IMR-90 (cell line): ENCODE results near the gene TNNI3K. TPM values are rescaled to one million over a fixed set of nuclear protein-coding genes. Genes with fewer than 3 reads are reported as not detected.
A peak's percentile ranks its signal among the peaks of the same experiment; 100 is the strongest.

Experiments
- ATAC-seq: fragments of 200-7000 bp; cut with Tn5 transposase; 2 replicates; pipeline ENCODE4 v1.9.1; 2020; ENCODE audit warnings: low read depth, mild to moderate bottlenecking, moderate library complexity
- BruUV-seq: library from RNA; stranded (reverse); fragments of 400-500 nt; replicated peaks from 2 replicates; lab custom pipeline; 2021; lab: Mats Ljungman, UMichigan
- CTCF ChIA-PET: fragments of 300-600 bp; formaldehyde crosslinking; extraction: SDS; loops from one replicate; lab custom pipeline; 2021; ENCODE audit warnings: antibody characterized with exemption; lab: Yijun Ruan, JAX
- POLR2A ChIA-PET: fragments of 300-600 bp; sonication (Branson Sonifier 250); formaldehyde crosslinking; loops from one replicate; lab custom pipeline; 2022; ENCODE audit warnings: antibody characterized with exemption; ENCODE audit not compliant: unreplicated experiment; lab: Charles Lee
- DNase-seq: peaks from one replicate; pipeline ENCODE4 v3.0.0; 2013
- H2AFZ ChIP-seq: replicated peaks from 2 replicates; pipeline ENCODE3; 2013; ENCODE audit warnings: low read length, mild to moderate bottlenecking; ENCODE audit not compliant: poor library complexity
- H2AK5ac ChIP-seq: 2 replicates; pipeline ENCODE4 v1.6.1; 2013; ENCODE audit warnings: low read depth, low read length, inconsistent platforms
- H2AK9ac ChIP-seq: replicated peaks from 2 replicates; pipeline ENCODE3; 2013; ENCODE audit warnings: mild to moderate bottlenecking, low read depth, low read length, moderate library complexity; ENCODE audit not compliant: poor library complexity
- H2BK120ac ChIP-seq: 2 replicates; pipeline ENCODE4 v1.6.1; 2013; ENCODE audit warnings: low read depth, low read length, inconsistent platforms
- H2BK15ac ChIP-seq: 3 replicates; pipeline ENCODE4 v1.6.1; 2013; ENCODE audit warnings: low read depth, low read length, inconsistent platforms
- H2BK20ac ChIP-seq: 2 replicates; pipeline ENCODE4 v1.6.1; 2013; ENCODE audit warnings: low read depth, mild to moderate bottlenecking, inconsistent platforms, low read length, moderate library complexity
- H2BK5ac ChIP-seq: 2 replicates; pipeline ENCODE4 v1.6.1; 2013; ENCODE audit warnings: mild to moderate bottlenecking, low read depth, low read length, inconsistent platforms; ENCODE audit not compliant: poor library complexity, severe bottlenecking
- H3K14ac ChIP-seq: replicated peaks from 2 replicates; pipeline ENCODE4 v1.6.1; 2013; ENCODE audit warnings: low read depth, low read length, inconsistent platforms
- H3K18ac ChIP-seq: 2 replicates; pipeline ENCODE4 v1.6.1; 2013; ENCODE audit warnings: low read depth, low read length, control low read depth
- H3K23ac ChIP-seq: 2 replicates; pipeline ENCODE4 v1.6.1; 2013; ENCODE audit warnings: low read depth, low read length, inconsistent platforms
- H3K27ac ChIP-seq: 2 replicates; pipeline ENCODE4 v1.5.1; 2013; ENCODE audit warnings: mild to moderate bottlenecking, control low read depth, low read length; ENCODE audit not compliant: insufficient read depth
- H3K27me3 ChIP-seq: 2 replicates; pipeline ENCODE4 v1.6.1; 2013; ENCODE audit warnings: low read length; ENCODE audit not compliant: control insufficient read depth, insufficient read depth
- H3K36me3 ChIP-seq: 2 replicates; pipeline ENCODE4 v1.6.1; 2013; ENCODE audit warnings: low read length, mixed read lengths; ENCODE audit not compliant: control insufficient read depth, insufficient read depth
- H3K4ac ChIP-seq: 2 replicates; pipeline ENCODE4 v1.6.1; 2013; ENCODE audit warnings: low read depth, low read length, inconsistent platforms
- H3K4me1 ChIP-seq: 2 replicates; pipeline ENCODE4 v1.6.1; 2013; ENCODE audit warnings: low read length, mixed read lengths; ENCODE audit not compliant: control insufficient read depth, insufficient read depth
- H3K4me2 ChIP-seq: 2 replicates; pipeline ENCODE4 v1.6.1; 2013; ENCODE audit warnings: low read depth, mild to moderate bottlenecking, control low read depth, low read length, moderate library complexity
- H3K4me3 ChIP-seq: 2 replicates; pipeline ENCODE4 v1.5.1; 2013; ENCODE audit warnings: low read depth, mild to moderate bottlenecking, control low read depth, low read length, moderate library complexity; ENCODE audit not compliant: insufficient read depth
- H3K56ac ChIP-seq: 2 replicates; pipeline ENCODE4 v1.6.1; 2013; ENCODE audit warnings: low read length, inconsistent platforms; ENCODE audit not compliant: insufficient read depth; ENCODE audit errors: extremely low read depth
- H3K79me1 ChIP-seq, 2 experiments: 2 replicates each; pipeline ENCODE4 v1.6.1; 2013; ENCODE audit warnings: low read length in 2 of 2, inconsistent platforms in 1 of 2, low read depth in 1 of 2
- H3K9ac ChIP-seq: 2 replicates; pipeline ENCODE4 v1.6.1; 2013; ENCODE audit warnings: low read depth, low read length, control low read depth
- H3K9me1 ChIP-seq: 2 replicates; pipeline ENCODE4 v1.6.1; 2013; ENCODE audit warnings: low read length, inconsistent platforms; ENCODE audit not compliant: insufficient read depth
- H3K9me3 ChIP-seq: 2 replicates; pipeline ENCODE4 v1.6.1; 2013; ENCODE audit warnings: low read length; ENCODE audit not compliant: control insufficient read depth, insufficient read depth
- H4K20me1 ChIP-seq: 2 replicates; pipeline ENCODE4 v1.6.1; 2013; ENCODE audit warnings: low read length, inconsistent platforms; ENCODE audit not compliant: insufficient read depth
- H4K5ac ChIP-seq: 2 replicates; pipeline ENCODE4 v1.6.1; 2013; ENCODE audit warnings: mild to moderate bottlenecking, low read depth, low read length, control low read depth
- H4K8ac ChIP-seq, 2 experiments: 2 replicates each; pipeline ENCODE4 v1.6.1; 2013; ENCODE audit warnings: low read depth in 2 of 2, low read length in 2 of 2, control low read depth in 1 of 2, inconsistent platforms in 1 of 2
- H4K91ac ChIP-seq: 2 replicates; pipeline ENCODE4 v1.6.1; 2013; ENCODE audit warnings: low read depth, low read length, inconsistent platforms; ENCODE audit not compliant: insufficient read depth
- FOS ChIP-seq: fragments of 150-350 bp; IDR thresholded peaks from 2 replicates; pipeline ENCODE4 v1.6.1; 2016; ENCODE audit warnings: low read depth, low read length
- MAZ ChIP-seq: IDR thresholded peaks from 2 replicates; pipeline ENCODE4 v1.6.1; 2012; ENCODE audit warnings: low read depth, mild to moderate bottlenecking, low read length, improper control_type of control experiment, moderate library complexity, borderline replicate concordance
- RFX5 ChIP-seq: IDR thresholded peaks from 2 replicates; pipeline ENCODE4 v1.8.0; 2012; ENCODE audit warnings: low read depth, mild to moderate bottlenecking, low read length, moderate library complexity
- WGBS, 2 experiments: methylation state at CpG; one replicate each; pipeline versions ENCODE4 v1.1.5 to v1.1.7; 2013; ENCODE audit warnings: missing lambda C conversion rate in 2 of 2; ENCODE audit not compliant: insufficient read length in 1 of 2; ENCODE audit errors: extremely low coverage in 2 of 2; 5-methylcytosine and 5-hydroxymethylcytosine counted together
- dilution Hi-C: fragments of 300-500 bp; cut with HindIII; formaldehyde crosslinking; loops from one replicate; pipeline ENCODE4 v1.14.3; 2018; ENCODE audit warnings: low sequenced_read_pairs; ENCODE audit not compliant: unreplicated experiment
- in situ Hi-C: fragments of 300-500 bp; cut with MboI; formaldehyde crosslinking; loops from 3 replicates; pipeline ENCODE4 v1.14.3; 2019; ENCODE audit warnings: low sequenced_read_pairs, inconsistent platforms, mixed read lengths
- intact Hi-C: fragments of 100-400 bp; cut with micrococcal nuclease; formaldehyde crosslinking; loops from 2 replicates; pipeline ENCODE4 v1.10.0; 2022
- polyA plus RNA-seq, 3 experiments: library from polyadenylated mRNA; depleted of rRNA; stranded (reverse); fragments of >200 nt; gene quantifications; 2 replicates each; pipeline ENCODE4 v1.2.3, GENCODE V29; 2012; ENCODE audit warnings: low replicate concordance in 1 of 3
- total RNA-seq: library from RNA; depleted of rRNA; stranded (reverse); fragments of >200 nt; gene quantifications from 2 replicates; pipeline ENCODE4 v1.2.3, GENCODE V29; 2012

TNNI3K gene
- total and polyA plus RNA-seq, 2 of the 4 experiments (the other 2 are of a cell fraction), result 0.90 to 1.3 TPM

DNA sequence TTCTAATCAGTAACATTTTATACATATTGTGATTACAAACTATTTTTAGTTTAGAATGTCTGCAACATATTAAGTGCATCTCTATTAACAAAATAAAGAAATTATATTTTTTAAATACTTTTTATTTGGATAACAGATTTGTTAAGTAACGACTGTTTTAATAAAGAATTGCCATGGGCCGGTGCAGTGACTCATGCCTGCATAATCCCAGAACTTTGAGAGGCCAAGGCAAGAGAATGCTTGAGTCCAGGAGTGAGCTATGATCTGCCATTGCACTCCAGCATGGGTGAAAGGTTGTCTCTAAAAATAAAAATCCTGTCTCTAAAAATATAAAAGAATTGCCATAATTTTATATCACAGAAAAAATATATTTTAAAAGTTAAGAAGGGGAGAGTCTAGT, 41.3 kb upstream of the TNNI3K start:
- intact Hi-C loops, result no loop called here
- H3K79me1 ChIP-seq, result peaks cover 0 to 2% of the 10 kb centered on the region in 2 experiments; a peak in 1 of 4 replicates
- no peaks in the 10 kb centered on the region; the same call in 1 of the 2 replicates for H3K9me1 ChIP-seq
- no peak overlapping the region for H3K27ac ChIP-seq
- CTCF ChIA-PET, result no interaction called here
- H2AFZ ChIP-seq, result no peak overlapping the region
- H2BK120ac ChIP-seq, result no peak overlapping the region
- H3K14ac ChIP-seq, result no peak overlapping the region
- ATAC-seq (peak; percentile 49), DNase-seq (peak; percentile 79)
- H2AK9ac ChIP-seq, result no peak overlapping the region
- H3K9ac ChIP-seq, result no peak overlapping the region
- no peak overlapping the region for H4K5ac ChIP-seq
- H3K18ac ChIP-seq, result no peak overlapping the region
- H2BK15ac ChIP-seq, result no peak overlapping the region
- WGBS, 2 experiments, result no CpG with 5 or more reads among the region's 2 CpGs
- no peak overlapping the region for H3K4ac ChIP-seq
- in situ Hi-C loops, result loop anchor here (25.0 kb wide), 1 partner anchor 543 kb away; the partner anchor contains the start of genes CRYZ and TYW3
- POLR2A ChIA-PET, result no interaction called here
- no TSS peak for BruUV-seq
- no peak overlapping the region for H3K4me2 ChIP-seq
- H3K4me3 ChIP-seq, result no peak overlapping the region
- H4K20me1 ChIP-seq, result no peaks in the 10 kb centered on the region
- dilution Hi-C loops, result no loop called here
- H3K56ac ChIP-seq, result no peak overlapping the region
- no peak overlapping the region for H2AK5ac ChIP-seq
- no peaks in the 10 kb centered on the region for H3K9me3 ChIP-seq
- H2BK5ac ChIP-seq, result peak overlapping the region; percentile 31
- no peak overlapping the region for H2BK20ac ChIP-seq
- H3K4me1 ChIP-seq, result no peaks in the 10 kb centered on the region
- no peak overlapping the region for H3K23ac ChIP-seq
- no peak overlapping the region for H4K8ac ChIP-seq
- no peaks in the 10 kb centered on the region for H3K36me3 ChIP-seq
- H4K91ac ChIP-seq, result no peak overlapping the region
- TF ChIP-seq MAZ, result no peak
- TF ChIP-seq FOS, result peak; percentile 60; the same call in 1 of the 2 replicates
- no peak for TF ChIP-seq RFX5
- H3K27me3 ChIP-seq, result no peaks in the 10 kb centered on the region
